Liver (tissue), 3 donors: ENCODE data around the gene ZSCAN1.

Source experiments
- RAD21 ChIP-seq, 2 donors: IDR thresholded peaks; 2 replicates each; pipeline ENCODE4 v1.6.1; 2016; ENCODE audit warnings: antibody characterized with exemption in 2 of 2, mild to moderate bottlenecking in 2 of 2
- TF ChIP-seq, protein P1 (sequence below): fragments of 150-350 bp; IDR thresholded peaks from 2 replicates; pipeline ENCODE4 v1.5.1; 2017; ENCODE audit warnings: improper control_type of control experiment, low read depth, low read length; ENCODE audit not compliant: missing input control
- donor health status: healthy.
- donor health status: healthy.

DNA sequence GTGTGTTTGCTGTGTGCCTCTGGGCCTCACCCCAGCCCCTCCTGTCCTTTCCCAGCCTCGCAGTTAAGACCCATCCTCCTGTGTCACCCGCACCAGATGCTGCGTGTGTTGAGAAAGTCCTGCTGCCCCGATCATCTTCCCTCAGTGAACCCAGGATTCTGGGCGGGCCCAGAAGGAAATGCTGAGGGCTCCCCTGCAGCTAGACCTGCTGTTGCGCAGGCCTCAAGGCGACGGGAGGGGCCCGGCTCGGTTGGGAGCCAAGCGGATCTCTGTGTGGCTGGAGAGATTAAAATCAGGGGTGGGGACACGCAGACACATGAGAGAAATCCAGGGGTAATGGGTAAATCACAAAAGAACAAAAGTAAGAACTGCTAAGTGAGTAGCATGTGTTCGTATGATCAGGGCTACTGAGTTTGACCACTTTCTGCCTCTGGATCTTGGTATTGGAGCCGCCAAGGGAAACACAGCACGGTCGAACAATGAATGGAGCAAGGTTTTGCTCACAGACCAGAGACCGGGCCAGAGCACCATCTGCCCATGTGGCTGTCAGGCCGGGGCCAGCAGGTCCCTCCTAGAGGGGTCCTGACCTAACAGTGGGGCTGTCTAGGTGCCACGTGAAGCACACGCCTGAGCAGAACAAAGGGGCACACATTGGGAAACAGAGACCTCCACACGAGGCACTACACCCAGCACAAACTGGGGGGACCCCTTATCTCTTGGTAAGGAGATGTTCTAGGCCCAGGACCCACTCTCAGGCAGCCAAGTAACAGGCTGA lies 7.1 kb downstream of the ZSCAN1 start:
- TF ChIP-seq, protein P1, sequence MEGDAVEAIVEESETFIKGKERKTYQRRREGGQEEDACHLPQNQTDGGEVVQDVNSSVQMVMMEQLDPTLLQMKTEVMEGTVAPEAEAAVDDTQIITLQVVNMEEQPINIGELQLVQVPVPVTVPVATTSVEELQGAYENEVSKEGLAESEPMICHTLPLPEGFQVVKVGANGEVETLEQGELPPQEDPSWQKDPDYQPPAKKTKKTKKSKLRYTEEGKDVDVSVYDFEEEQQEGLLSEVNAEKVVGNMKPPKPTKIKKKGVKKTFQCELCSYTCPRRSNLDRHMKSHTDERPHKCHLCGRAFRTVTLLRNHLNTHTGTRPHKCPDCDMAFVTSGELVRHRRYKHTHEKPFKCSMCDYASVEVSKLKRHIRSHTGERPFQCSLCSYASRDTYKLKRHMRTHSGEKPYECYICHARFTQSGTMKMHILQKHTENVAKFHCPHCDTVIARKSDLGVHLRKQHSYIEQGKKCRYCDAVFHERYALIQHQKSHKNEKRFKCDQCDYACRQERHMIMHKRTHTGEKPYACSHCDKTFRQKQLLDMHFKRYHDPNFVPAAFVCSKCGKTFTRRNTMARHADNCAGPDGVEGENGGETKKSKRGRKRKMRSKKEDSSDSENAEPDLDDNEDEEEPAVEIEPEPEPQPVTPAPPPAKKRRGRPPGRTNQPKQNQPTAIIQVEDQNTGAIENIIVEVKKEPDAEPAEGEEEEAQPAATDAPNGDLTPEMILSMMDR: no peak
- TF ChIP-seq RAD21 (IDR thresholded peaks at IDR 0.05): no peak
